ENCODE measurements around the gene PLOD2. TPM values are rescaled to one million over a fixed set of nuclear protein-coding genes. Genes with fewer than 3 reads are reported as not detected.

PLOD2 gene
- total RNA-seq, 1 donor from 2014 or later: 54.9 TPM

GRCh38 chr3:146019508-146019907 lies 141.5 kb downstream of the PLOD2 start:
- Mint-ChIP-seq H3K4me3 (ENCODE audit: low read depth) (no peak overlapping the region), H3K4me1 (ENCODE audit: low read depth) (peaks cover 5% of the 10 kb centered on the region), H3K27ac (no peak overlapping the region), H3K27me3 (no peaks in the 10 kb centered on the region), H3K9me3 (ENCODE audit: low read depth) (peaks cover 10% of the 10 kb centered on the region), H3K36me3 (ENCODE audit: insufficient read depth) (no peaks in the 10 kb centered on the region)
- DNase-seq (ENCODE audit: low spot score, unreplicated experiment): no peak
- TF ChIP-seq CTCF (IDR thresholded peaks at IDR 0.05; ENCODE audit: unreplicated experiment): no peak

Other genes with a start within 250 kb of the PLOD2 start
- 9.2 and 10.2 TPM in 2 replicates for gene PLSCR4, start 89.9 kb upstream of the PLOD2 start, total RNA-seq